Activated naive CD4-positive, alpha-beta T cell treated with anti-CD3 and anti-CD28 coated beads for 36 hours (primary cell): Measurements from ENCODE around the gene ENO3. TPM values are rescaled to one million over a fixed set of nuclear protein-coding genes. Genes with fewer than 3 reads are reported as not detected.
A peak's percentile ranks its signal among the peaks of the same experiment; 100 is the strongest.
"Not testable (repeated sequence)": the region's sequence is repeated elsewhere in the genome, so short reads cannot be mapped to it uniquely, and the experiment has no call there.

Experiments used
- CTCF ChIA-PET: fragments of 350-600 bp; sonication (Branson Sonifier 250); formaldehyde crosslinking; loops from one replicate; lab custom pipeline; 2021; ENCODE audit warnings: antibody characterized with exemption; lab: Charles Lee
- DNase-seq: peaks from one replicate; pipeline ENCODE4 v3.0.0-alpha.2; 2020
- H3K27ac Mint-ChIP-seq: one replicate; pipeline ENCODE4 v1.8.0; 2021; ENCODE audit warnings: mild to moderate bottlenecking, mixed read lengths
- H3K27me3 Mint-ChIP-seq: one replicate; pipeline ENCODE4 v1.8.0; 2021; ENCODE audit warnings: low read depth, mixed read lengths
- H3K36me3 Mint-ChIP-seq: one replicate; pipeline ENCODE4 v1.8.0; 2021; ENCODE audit warnings: low read depth, mixed read lengths
- H3K4me1 Mint-ChIP-seq: one replicate; pipeline ENCODE4 v1.8.0; 2021; ENCODE audit warnings: low read depth, mixed read lengths
- H3K4me3 Mint-ChIP-seq: one replicate; pipeline ENCODE4 v1.8.0; 2021; ENCODE audit warnings: mild to moderate bottlenecking, moderate library complexity, mixed read lengths
- H3K9me3 Mint-ChIP-seq: one replicate; pipeline ENCODE4 v1.8.0; 2021; ENCODE audit warnings: mixed read lengths
- intact Hi-C: fragments of 100-400 bp; cut with micrococcal nuclease; formaldehyde crosslinking; loops from one replicate; pipeline ENCODE4 v1.15.1; 2023
- total RNA-seq, 2 experiments: library from RNA; stranded (reverse); gene quantifications; one replicate each; pipeline ENCODE4 v1.2.3, GENCODE V29; 2021

The ENO3 gene
- total RNA-seq, 2 experiments from 2014 or later = 26.7 to 28.9 TPM

GRCh38 chr17:4921320-4921719 lies 29.6 kb upstream of the ENO3 start:
- CTCF ChIA-PET = no interaction called here
- no peak overlapping the region for H3K4me3 Mint-ChIP-seq
- DNase-seq = no peak

GRCh38 chr17:4926577-4927335 lies 24.2 kb upstream of the ENO3 start:
- intact Hi-C loops, H3K9me3 Mint-ChIP-seq, H3K4me3 Mint-ChIP-seq, H3K36me3 Mint-ChIP-seq, DNase-seq, H3K27ac Mint-ChIP-seq, H3K4me1 Mint-ChIP-seq, H3K27me3 Mint-ChIP-seq: not testable (repeated sequence)
- CTCF ChIA-PET = interaction anchor here (0.7 kb wide), 1 partner anchor 86 kb away, joined by 5 read pairs; no protein-coding TSS in a partner anchor

More at GRCh38 chr17:4921320-4921719, 29.6 kb upstream of the ENO3 start:
- Mint-ChIP-seq H3K27ac (no peak overlapping the region), H3K9me3 (no peaks in the 10 kb centered on the region), H3K36me3 (no peaks in the 10 kb centered on the region), H3K4me1 (no peaks in the 10 kb centered on the region), H3K27me3 (no peaks in the 10 kb centered on the region)
- intact Hi-C loops = no loop called here

- peaks cover 3% of the 10 kb centered on the region for H3K36me3 Mint-ChIP-seq
- CTCF ChIA-PET = no interaction called here
- no peak for DNase-seq
- H3K4me1 Mint-ChIP-seq = peaks cover 6% of the 10 kb centered on the region
- no peak overlapping the region for H3K4me3 Mint-ChIP-seq
- intact Hi-C loops = no loop called here
- H3K27ac Mint-ChIP-seq = no peak overlapping the region
- H3K9me3 Mint-ChIP-seq = no peaks in the 10 kb centered on the region
- peaks cover 1% of the 10 kb centered on the region for H3K27me3 Mint-ChIP-seq
Measured at GRCh38 chr17:4928881-4929280, 22.0 kb upstream of the ENO3 start.

GRCh38 chr17:4931963-4932362 lies 19.0 kb upstream of the ENO3 start, which contains the start of gene GP1BA:
TSS of gene GP1BA (plus strand) at chr17:4932277. CDS start at chr17:4932605, 328 bp downstream.
- H3K36me3 Mint-ChIP-seq = peaks cover 9% of the 10 kb centered on the region
- DNase-seq = no peak
- H3K9me3 Mint-ChIP-seq = no peaks in the 10 kb centered on the region
- peaks cover 2% of the 10 kb centered on the region for H3K27me3 Mint-ChIP-seq
- H3K27ac Mint-ChIP-seq = no peak within 1 kb of the TSS
- intact Hi-C loops = no loop called here
- CTCF ChIA-PET = no interaction called here
- H3K4me1 Mint-ChIP-seq = peaks cover 18% of the 10 kb centered on the region
- no peak within 1 kb of the TSS for H3K4me3 Mint-ChIP-seq

- peaks cover 18% of the 10 kb centered on the region for H3K4me1 Mint-ChIP-seq
- H3K36me3 Mint-ChIP-seq = peaks cover 13% of the 10 kb centered on the region
- H3K9me3 Mint-ChIP-seq = no peaks in the 10 kb centered on the region
- DNase-seq = no peak
- peaks cover 2% of the 10 kb centered on the region for H3K27me3 Mint-ChIP-seq
- intact Hi-C loops = no loop called here
- CTCF ChIA-PET = no interaction called here
- H3K4me3 Mint-ChIP-seq = no peak overlapping the region
- no peak overlapping the region for H3K27ac Mint-ChIP-seq
Measured at GRCh38 chr17:4932756-4933155, 18.2 kb upstream of the ENO3 start.

GRCh38 chr17:4933646-4934045 lies 17.3 kb upstream of the ENO3 start:
- peaks cover 26% of the 10 kb centered on the region for H3K4me1 Mint-ChIP-seq
- CTCF ChIA-PET = interaction anchor here (1.0 kb wide), 1 partner anchor 53 kb away, joined by 4 read pairs; the partner anchor contains the start of gene CAMTA2
- H3K9me3 Mint-ChIP-seq = no peaks in the 10 kb centered on the region
- H3K27ac Mint-ChIP-seq = no peak overlapping the region
- peaks cover 19% of the 10 kb centered on the region for H3K36me3 Mint-ChIP-seq
- no peak overlapping the region for H3K4me3 Mint-ChIP-seq
- intact Hi-C loops = no loop called here
- H3K27me3 Mint-ChIP-seq = peaks cover 2% of the 10 kb centered on the region
- DNase-seq = no peak

- H3K27ac Mint-ChIP-seq = no peak overlapping the region
Measured at GRCh38 chr17:4934173-4934979, 16.5 kb upstream of the ENO3 start.

GRCh38 chr17:4935650-4936049 lies 15.3 kb upstream of the ENO3 start:
- Mint-ChIP-seq H3K4me1 (peaks cover 29% of the 10 kb centered on the region), H3K9me3 (no peaks in the 10 kb centered on the region), H3K27me3 (peaks cover 2% of the 10 kb centered on the region), H3K27ac (peak overlapping the region; percentile 19), H3K4me3 (no peak overlapping the region), H3K36me3 (peaks cover 28% of the 10 kb centered on the region)
- intact Hi-C loops = no loop called here
- CTCF ChIA-PET = no interaction called here
- no peak for DNase-seq

More at GRCh38 chr17:4934173-4934979, 16.5 kb upstream of the ENO3 start:
- CTCF ChIA-PET = interaction anchor here (1.0 kb wide), 1 partner anchor 53 kb away, joined by 4 read pairs; the partner anchor contains the start of gene CAMTA2
- Mint-ChIP-seq H3K4me1 (peaks cover 29% of the 10 kb centered on the region), H3K27me3 (peaks cover 2% of the 10 kb centered on the region), H3K36me3 (peaks cover 22% of the 10 kb centered on the region), H3K9me3 (no peaks in the 10 kb centered on the region), H3K4me3 (no peak overlapping the region)
- peak; percentile 19 for DNase-seq
- intact Hi-C loops = no loop called here

- no peak for DNase-seq
- no peak overlapping the region for H3K4me3 Mint-ChIP-seq
- no peaks in the 10 kb centered on the region for H3K9me3 Mint-ChIP-seq
- peak overlapping the region; percentile 10 for H3K27ac Mint-ChIP-seq
- CTCF ChIA-PET = no interaction called here
- intact Hi-C loops = no loop called here
- peaks cover 2% of the 10 kb centered on the region for H3K27me3 Mint-ChIP-seq
- peaks cover 34% of the 10 kb centered on the region for H3K36me3 Mint-ChIP-seq
- peaks cover 35% of the 10 kb centered on the region for H3K4me1 Mint-ChIP-seq
Measured at GRCh38 chr17:4936436-4936835, 14.5 kb upstream of the ENO3 start.

GRCh38 chr17:4937553-4937952 lies 13.4 kb upstream of the ENO3 start:
- H3K36me3 Mint-ChIP-seq = peaks cover 44% of the 10 kb centered on the region
- intact Hi-C loops = no loop called here
- no peaks in the 10 kb centered on the region for H3K9me3 Mint-ChIP-seq
- DNase-seq = no peak
- peaks cover 46% of the 10 kb centered on the region for H3K4me1 Mint-ChIP-seq
- CTCF ChIA-PET = no interaction called here
- no peak overlapping the region for H3K27ac Mint-ChIP-seq
- H3K27me3 Mint-ChIP-seq = peaks cover 2% of the 10 kb centered on the region
- no peak overlapping the region for H3K4me3 Mint-ChIP-seq

GRCh38 chr17:4938069-4938491 lies 12.8 kb upstream of the ENO3 start:
- no peak for DNase-seq
- intact Hi-C loops = no loop called here
- CTCF ChIA-PET = interaction anchor here (0.5 kb wide), 1 partner anchor 15 kb away, joined by 3 read pairs; no protein-coding TSS in a partner anchor
- Mint-ChIP-seq H3K27ac (peak overlapping the region; percentile 86), H3K9me3 (no peaks in the 10 kb centered on the region), H3K36me3 (peaks cover 49% of the 10 kb centered on the region), H3K4me1 (peaks cover 52% of the 10 kb centered on the region), H3K27me3 (peaks cover 2% of the 10 kb centered on the region), H3K4me3 (peak overlapping the region; percentile 94)
